Endothelial cell of umbilical vein (primary cell): ENCODE data around the gene LPP. TPM values are rescaled to one million over a fixed set of nuclear protein-coding genes. Genes with fewer than 3 reads are reported as not detected.

Experiments used
- BruUV-seq: library from RNA; stranded (reverse); fragments of 400-500 nt; replicated peaks from 2 replicates; lab custom pipeline; 2021; lab: Mats Ljungman, UMichigan
- CTCF ChIA-PET: fragments of 300-600, 350-600 bp; sonication (Branson Sonifier 250); formaldehyde crosslinking; loops from one replicate; lab custom pipeline; 2021; ENCODE audit warnings: antibody characterized with exemption, inconsistent platforms; lab: Charles Lee
- POLR2A ChIA-PET: fragments of 300-600, 350-600 bp; sonication (Branson Sonifier 250); formaldehyde crosslinking; loops from one replicate; lab custom pipeline; 2021; ENCODE audit warnings: antibody characterized with exemption, inconsistent platforms; lab: Charles Lee
- DNase-seq: peaks from one replicate; pipeline ENCODE4 v3.0.0-alpha.2; 2011; ENCODE audit warnings: low read depth, low spot score
- FAIRE-seq: peaks from 2 replicates; lab custom pipeline; 2011; peaks lifted over from hg19 to GRCh38; lab: Jason Lieb, UNC
- H2AFZ ChIP-seq: 2 replicates; pipeline ENCODE4 v1.6.0; 2012; ENCODE audit warnings: low read depth, low read length, control low read depth, inconsistent platforms
- H3K27ac ChIP-seq: 2 replicates; pipeline ENCODE4 v1.5.1; 2011; ENCODE audit warnings: low read depth, mild to moderate bottlenecking, control low read depth, low read length, moderate library complexity; ENCODE audit not compliant: insufficient read depth
- H3K27me3 ChIP-seq, 2 experiments: 2 replicates each; pipeline versions ENCODE4 v1.6.0 to v1.6.1; 2011; ENCODE audit warnings: low read length in 2 of 2, mixed read lengths in 1 of 2; ENCODE audit not compliant: control insufficient read depth in 2 of 2, insufficient read depth in 2 of 2
- H3K36me3 ChIP-seq, 2 experiments: 2 replicates in 1 of 2; 3 replicates in 1 of 2; pipeline ENCODE4 v1.5.1; 2011; ENCODE audit warnings: low read length in 2 of 2, mild to moderate bottlenecking in 1 of 2, moderate library complexity in 1 of 2; ENCODE audit not compliant: control insufficient read depth in 2 of 2, insufficient read depth in 2 of 2; ENCODE audit errors: extremely low read depth in 1 of 2
- H3K4me1 ChIP-seq: 3 replicates; pipeline ENCODE4 v1.5.1; 2011; ENCODE audit warnings: mild to moderate bottlenecking, low read length; ENCODE audit not compliant: control insufficient read depth, insufficient read depth; ENCODE audit errors: extremely low read depth
- H3K4me2 ChIP-seq: 2 replicates; pipeline ENCODE4 v1.6.1; 2011; ENCODE audit warnings: low read length, control low read depth, mixed read lengths; ENCODE audit not compliant: insufficient read depth
- H3K4me3 ChIP-seq, 3 experiments: fragments of 200-600 bp in 1 of 3; sonication (generic), shearing (Covaris generic) in 1 of 3; replicated peaks in 1 of 3; 2 replicates each; pipeline ENCODE4 v1.5.1; 2011 to 2016; ENCODE audit warnings: control low read depth in 3 of 3, low read length in 3 of 3, mild to moderate bottlenecking in 2 of 3, inconsistent platforms in 1 of 3, low read depth in 1 of 3, moderate library complexity in 1 of 3; ENCODE audit not compliant: insufficient read depth in 1 of 3
- H3K79me2 ChIP-seq: 2 replicates; pipeline ENCODE4 v1.6.0; 2012; ENCODE audit warnings: low read length, inconsistent platforms; ENCODE audit not compliant: control insufficient read depth, insufficient read depth
- H3K9ac ChIP-seq: replicated peaks from 2 replicates; pipeline ENCODE3; 2011; ENCODE audit warnings: low read length, control low read depth; ENCODE audit not compliant: insufficient read depth; ENCODE audit errors: extremely low read depth
- H3K9me1 ChIP-seq: replicated peaks from 3 replicates; pipeline ENCODE4 v1.6.0; 2011; ENCODE audit warnings: mild to moderate bottlenecking, low read length; ENCODE audit not compliant: control insufficient read depth, insufficient read depth; ENCODE audit errors: extremely low read depth
- H3K9me3 ChIP-seq: replicated peaks from 2 replicates; pipeline ENCODE4 v1.5.1; 2012; ENCODE audit warnings: low read length, inconsistent platforms; ENCODE audit not compliant: control insufficient read depth, insufficient read depth
- H4K20me1 ChIP-seq: replicated peaks from 2 replicates; pipeline ENCODE3; 2011; ENCODE audit warnings: mild to moderate bottlenecking, low read length; ENCODE audit not compliant: control insufficient read depth, insufficient read depth; ENCODE audit errors: extremely low read depth
- EZH2 ChIP-seq: IDR thresholded peaks from 2 replicates; pipeline ENCODE4 v1.6.1; 2012; ENCODE audit warnings: borderline replicate concordance, low read depth, mild to moderate bottlenecking, moderate library complexity, low read length, inconsistent platforms; ENCODE audit not compliant: severe bottlenecking
- FOS ChIP-seq: IDR thresholded peaks from 2 replicates; pipeline ENCODE4 v1.6.1; 2011; ENCODE audit warnings: mild to moderate bottlenecking, low read length, moderate library complexity, borderline replicate concordance; ENCODE audit not compliant: insufficient read depth
- GATA2 ChIP-seq: IDR thresholded peaks from 2 replicates; pipeline ENCODE4 v1.7.0; 2011; ENCODE audit warnings: low read depth, mild to moderate bottlenecking, moderate library complexity, mixed read lengths, low read length; ENCODE audit not compliant: insufficient read length, insufficient read depth
- JUN ChIP-seq: IDR thresholded peaks from 2 replicates; pipeline ENCODE4 v1.6.1; 2011; ENCODE audit warnings: borderline replicate concordance, low read depth; ENCODE audit not compliant: insufficient read length, insufficient read depth
- MYC ChIP-seq: IDR thresholded peaks from one replicate; pipeline ENCODE4 v1.6.1; 2011; ENCODE audit warnings: mild to moderate bottlenecking, low read depth, low read length
- POLR2A ChIP-seq: IDR thresholded peaks from 2 replicates; pipeline ENCODE4 v1.6.1; 2012; ENCODE audit warnings: low read depth, mild to moderate bottlenecking, control low read depth, low read length
- POLR2AphosphoS5 ChIP-seq: IDR thresholded peaks from 2 replicates; pipeline ENCODE4 v1.6.1; 2012; ENCODE audit warnings: low read depth, mild to moderate bottlenecking, control low read depth, low read length, moderate library complexity; ENCODE audit not compliant: insufficient read depth
- dilution Hi-C: fragments of 300-500 bp; cut with MboI; formaldehyde crosslinking; loops from one replicate; pipeline ENCODE4 v1.15.0; 2019; ENCODE audit warnings: low sequenced_read_pairs; ENCODE audit not compliant: extremely low pct_ligation_motif_present
- intact Hi-C: fragments of 100-400 bp; cut with micrococcal nuclease; formaldehyde crosslinking; loops from one replicate; pipeline ENCODE4 v1.10.0; 2022
- polyA plus RNA-seq, 4 experiments: library from polyadenylated mRNA; depleted of rRNA in 3 of 4; stranded (reverse) in 3 of 4; unstranded in 1 of 4; fragments of >200 nt; gene quantifications; 2 replicates each; pipeline versions ENCODE4 v1.2.1 to v1.2.3, GENCODE V29; 2011 to 2012; ENCODE audit warnings: missing spikeins in 1 of 4
- total RNA-seq: library from RNA; stranded (reverse); gene quantifications from 2 replicates; pipeline ENCODE4 v1.2.3, GENCODE V29; 2021
- TF ChIP-seq, protein P1 (sequence below): IDR thresholded peaks from 2 replicates; pipeline ENCODE4 v1.6.1; 2011; ENCODE audit not compliant: insufficient read depth, insufficient read length
- TF ChIP-seq, protein P2 (sequence below), 2 donors: IDR thresholded peaks; 1 replicate in 1 of 2; 2 replicates in 1 of 2; pipeline ENCODE4 v1.5.1; 2011; ENCODE audit warnings: low read length in 2 of 2, mild to moderate bottlenecking in 2 of 2, moderate library complexity in 2 of 2, control low read depth in 1 of 2, inconsistent platforms in 1 of 2, low read depth in 1 of 2; ENCODE audit not compliant: insufficient read depth in 1 of 2; ENCODE audit errors: extremely low read depth in 1 of 2

LPP gene
- total and polyA plus RNA-seq, 2 donors (not counting 3 experiments of a cell fraction or from before 2014, with no cell fraction given): 16.9 to 153 TPM

DNA sequence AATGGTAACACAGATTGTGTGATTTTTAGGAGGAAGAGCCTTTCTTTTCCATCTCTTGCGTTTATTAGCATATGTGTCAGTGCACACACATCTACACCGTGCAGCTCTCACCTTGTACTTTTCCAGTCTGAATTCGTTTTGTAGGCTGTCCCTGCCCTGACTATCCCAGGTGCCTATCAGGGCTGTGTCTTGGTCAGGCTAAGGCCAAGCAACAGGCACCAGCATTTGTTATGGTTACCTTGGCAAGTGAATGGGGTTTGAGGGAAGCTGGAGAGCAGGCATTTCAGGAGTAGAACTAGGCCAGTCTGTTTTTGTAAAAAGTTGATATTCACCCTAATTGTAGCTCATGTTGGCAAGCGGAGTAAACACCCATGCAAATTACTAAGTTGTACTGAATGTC, 528.4 kb downstream of the LPP start:
- FAIRE-seq: no peak
- ChIA-PET POLR2A (no interaction called here), CTCF (interaction anchor here (1.0 kb wide), 1 partner anchor 91 kb away, joined by 3 read pairs; no protein-coding TSS in a partner anchor)
- no peaks in the 10 kb centered on the region for H3K36me3 ChIP-seq
- TF ChIP-seq, protein P1, sequence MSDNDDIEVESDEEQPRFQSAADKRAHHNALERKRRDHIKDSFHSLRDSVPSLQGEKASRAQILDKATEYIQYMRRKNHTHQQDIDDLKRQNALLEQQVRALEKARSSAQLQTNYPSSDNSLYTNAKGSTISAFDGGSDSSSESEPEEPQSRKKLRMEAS: no peak
- TF ChIP-seq GATA2: no peak
- TF ChIP-seq MYC: no peak
- no peak for TF ChIP-seq EZH2
- no peak for TF ChIP-seq POLR2AphosphoS5
- TF ChIP-seq, protein P2, sequence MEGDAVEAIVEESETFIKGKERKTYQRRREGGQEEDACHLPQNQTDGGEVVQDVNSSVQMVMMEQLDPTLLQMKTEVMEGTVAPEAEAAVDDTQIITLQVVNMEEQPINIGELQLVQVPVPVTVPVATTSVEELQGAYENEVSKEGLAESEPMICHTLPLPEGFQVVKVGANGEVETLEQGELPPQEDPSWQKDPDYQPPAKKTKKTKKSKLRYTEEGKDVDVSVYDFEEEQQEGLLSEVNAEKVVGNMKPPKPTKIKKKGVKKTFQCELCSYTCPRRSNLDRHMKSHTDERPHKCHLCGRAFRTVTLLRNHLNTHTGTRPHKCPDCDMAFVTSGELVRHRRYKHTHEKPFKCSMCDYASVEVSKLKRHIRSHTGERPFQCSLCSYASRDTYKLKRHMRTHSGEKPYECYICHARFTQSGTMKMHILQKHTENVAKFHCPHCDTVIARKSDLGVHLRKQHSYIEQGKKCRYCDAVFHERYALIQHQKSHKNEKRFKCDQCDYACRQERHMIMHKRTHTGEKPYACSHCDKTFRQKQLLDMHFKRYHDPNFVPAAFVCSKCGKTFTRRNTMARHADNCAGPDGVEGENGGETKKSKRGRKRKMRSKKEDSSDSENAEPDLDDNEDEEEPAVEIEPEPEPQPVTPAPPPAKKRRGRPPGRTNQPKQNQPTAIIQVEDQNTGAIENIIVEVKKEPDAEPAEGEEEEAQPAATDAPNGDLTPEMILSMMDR (IDR thresholded peaks at IDR 0.05; ENCODE audit: extremely low read depth in 1 of 2, insufficient read depth in 1 of 2, low read depth in 1 of 2, low read length in 2 of 2): no peak
- no peak for TF ChIP-seq FOS
- no peak for TF ChIP-seq JUN
- no peak for TF ChIP-seq POLR2A
- no peaks in the 10 kb centered on the region for H3K9me1 ChIP-seq
- no peaks in the 10 kb centered on the region for H3K27me3 ChIP-seq
- H4K20me1 ChIP-seq: no peaks in the 10 kb centered on the region
- BruUV-seq: no TSS peak
- no peaks in the 10 kb centered on the region for H3K4me1 ChIP-seq
- no peaks in the 10 kb centered on the region for H3K79me2 ChIP-seq
- H3K4me3 ChIP-seq: no peak overlapping the region
- H3K4me2 ChIP-seq: no peak overlapping the region
- intact Hi-C loops (no loop called here), dilution Hi-C loops (no loop called here)
- no peak overlapping the region for H3K27ac ChIP-seq
- no peak overlapping the region for H2AFZ ChIP-seq
- no peak for DNase-seq
- no peaks in the 10 kb centered on the region for H3K9me3 ChIP-seq
- no peak overlapping the region for H3K9ac ChIP-seq
